Vagina (tissue), 2 donors: ENCODE data around the gene LARP1. TPM values are rescaled to one million over a fixed set of nuclear protein-coding genes. Genes with fewer than 3 reads are reported as not detected.
"Not testable (repeated sequence)": the region's sequence is repeated elsewhere in the genome, so short reads cannot be mapped to it uniquely, and the experiment has no call there.

Experiments
- DNase-seq, 2 donors: peaks; one replicate each; pipeline ENCODE4 v3.0.0-alpha.2; 2017; ENCODE audit errors: extremely low spot score in 2 of 2
- H3K27ac ChIP-seq: fragments of 200-600 bp; sonication (generic); one replicate; pipeline ENCODE4 v1.5.1; 2019
- H3K27me3 ChIP-seq: fragments of 200-600 bp; sonication (generic); one replicate; pipeline ENCODE4 v1.5.1; 2019
- H3K36me3 ChIP-seq, 2 donors: fragments of 200-600 bp; sonication (generic); one replicate each; pipeline ENCODE4 v1.5.1; 2017 to 2019
- H3K4me1 ChIP-seq: fragments of 200-600 bp; sonication (generic); one replicate; pipeline ENCODE4 v1.5.1; 2019
- H3K4me3 ChIP-seq, 2 donors: fragments of 200-600 bp; sonication (generic); 1 replicate in 1 of 2; 2 replicates in 1 of 2; pipeline ENCODE4 v1.5.1; 2016 to 2019
- H3K9me3 ChIP-seq: fragments of 200-600 bp; sonication (generic); one replicate; pipeline ENCODE4 v1.5.1; 2019
- POLR2A ChIP-seq, 2 donors: fragments of 450-650 bp; IDR thresholded peaks; one replicate each; pipeline ENCODE4 v1.6.1; 2017; ENCODE audit warnings: antibody characterized with exemption in 2 of 2, mild to moderate bottlenecking in 2 of 2, moderate library complexity in 2 of 2
- POLR2AphosphoS5 ChIP-seq, 2 donors: sonication (generic); formaldehyde crosslinking; IDR thresholded peaks; one replicate each; pipeline ENCODE4 v1.9.0; 2017; ENCODE audit warnings: antibody characterized with exemption in 2 of 2, mild to moderate bottlenecking in 2 of 2, low read depth in 1 of 2; ENCODE audit not compliant: insufficient read depth in 1 of 2
- intact Hi-C: fragments of 100-400 bp; cut with DNase I; formaldehyde crosslinking; loops from one replicate; pipeline ENCODE4 v1.15.1; 2023
- total RNA-seq: library from RNA; depleted of rRNA; stranded (reverse); fragments of >200 nt; gene quantifications from one replicate; pipeline ENCODE4 v1.2.3, GENCODE V29; 2016
- TF ChIP-seq, protein P1 (sequence below), 3 experiments: fragments of 450-650 bp in 2 of 3; fragments of 200-600 bp in 1 of 3; sonication (generic) in 1 of 3; IDR thresholded peaks; one replicate each; pipeline ENCODE4 v1.5.1; 2017 to 2019; ENCODE audit warnings: antibody characterized with exemption in 3 of 3, mild to moderate bottlenecking in 2 of 3, moderate library complexity in 2 of 3

The LARP1 gene
- total RNA-seq, 1 donor from 2014 or later: 98.0 TPM

GRCh38 chr5:154820383-154820782, 65.2 kb downstream of the LARP1 start:
- DNase-seq: no peak
- Histone ChIP-seq H3K36me3 (peaks cover 0 to 63% of the 10 kb centered on the region in 2 donors), H3K27me3 (no peaks in the 10 kb centered on the region), H3K9me3 (no peaks in the 10 kb centered on the region), H3K4me3 (no peak overlapping the region), H3K4me1 (no peaks in the 10 kb centered on the region), H3K27ac (no peak overlapping the region)
- intact Hi-C loops: no loop called here
- TF ChIP-seq POLR2AphosphoS5 (IDR thresholded peaks at IDR 0.05; ENCODE audit: insufficient read depth in 1 of 2, low read depth in 1 of 2) (no peak), POLR2A (IDR thresholded peaks at IDR 0.05) (no peak)
- TF ChIP-seq, protein P1, sequence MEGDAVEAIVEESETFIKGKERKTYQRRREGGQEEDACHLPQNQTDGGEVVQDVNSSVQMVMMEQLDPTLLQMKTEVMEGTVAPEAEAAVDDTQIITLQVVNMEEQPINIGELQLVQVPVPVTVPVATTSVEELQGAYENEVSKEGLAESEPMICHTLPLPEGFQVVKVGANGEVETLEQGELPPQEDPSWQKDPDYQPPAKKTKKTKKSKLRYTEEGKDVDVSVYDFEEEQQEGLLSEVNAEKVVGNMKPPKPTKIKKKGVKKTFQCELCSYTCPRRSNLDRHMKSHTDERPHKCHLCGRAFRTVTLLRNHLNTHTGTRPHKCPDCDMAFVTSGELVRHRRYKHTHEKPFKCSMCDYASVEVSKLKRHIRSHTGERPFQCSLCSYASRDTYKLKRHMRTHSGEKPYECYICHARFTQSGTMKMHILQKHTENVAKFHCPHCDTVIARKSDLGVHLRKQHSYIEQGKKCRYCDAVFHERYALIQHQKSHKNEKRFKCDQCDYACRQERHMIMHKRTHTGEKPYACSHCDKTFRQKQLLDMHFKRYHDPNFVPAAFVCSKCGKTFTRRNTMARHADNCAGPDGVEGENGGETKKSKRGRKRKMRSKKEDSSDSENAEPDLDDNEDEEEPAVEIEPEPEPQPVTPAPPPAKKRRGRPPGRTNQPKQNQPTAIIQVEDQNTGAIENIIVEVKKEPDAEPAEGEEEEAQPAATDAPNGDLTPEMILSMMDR (IDR thresholded peaks at IDR 0.05): no peak

DNA sequence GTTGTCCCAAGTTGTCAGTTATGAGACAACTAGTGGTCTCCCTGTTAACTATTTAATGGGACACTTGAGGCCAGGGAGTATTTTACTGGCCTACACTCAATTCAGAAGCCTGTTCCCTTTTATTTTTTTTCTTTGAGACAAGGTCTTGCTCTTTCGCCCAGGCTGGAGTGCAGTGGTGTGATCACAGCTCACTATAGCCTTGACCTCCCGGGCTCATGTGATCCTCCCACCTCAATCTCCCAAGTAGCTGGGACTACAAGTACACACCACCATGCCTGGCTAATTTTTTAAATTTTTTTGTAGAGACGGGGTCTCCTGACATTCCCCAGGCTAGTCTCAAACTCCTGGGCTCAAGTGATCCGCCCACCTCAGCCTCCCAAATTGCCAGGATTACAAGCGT, 67.7 kb downstream of the LARP1 start:
- DNase-seq, H3K27ac ChIP-seq, H3K4me3 ChIP-seq, H3K4me1 ChIP-seq, H3K27me3 ChIP-seq, intact Hi-C loops, H3K9me3 ChIP-seq: not testable (repeated sequence)
- peaks cover 0 to 40% of the 10 kb centered on the region in 2 donors for H3K36me3 ChIP-seq

DNA sequence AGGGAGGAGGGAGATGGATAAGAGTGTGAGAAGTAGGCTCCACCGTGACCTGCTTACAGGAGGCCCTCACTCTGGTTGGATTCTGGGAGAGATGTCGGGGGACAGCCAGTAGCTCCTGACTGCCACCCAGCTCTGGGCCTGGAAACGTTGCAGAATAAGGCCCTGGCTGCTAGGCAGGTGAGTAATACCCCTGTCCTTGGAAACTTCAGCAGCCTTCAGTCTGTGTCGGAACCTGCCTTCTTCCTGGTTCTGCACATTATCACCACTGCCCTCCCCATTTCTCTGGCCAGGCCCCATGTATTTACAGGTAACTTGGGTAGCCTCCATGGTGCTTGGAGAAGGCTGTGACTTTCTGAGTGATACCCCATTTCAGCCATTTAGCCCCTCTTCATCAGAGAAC, 68.4 kb downstream of the LARP1 start:
- H3K36me3 ChIP-seq: peaks cover 0 to 38% of the 10 kb centered on the region in 2 donors

GRCh38 chr5:154824070-154824469, 68.9 kb downstream of the LARP1 start:
- H3K4me1 ChIP-seq: no peaks in the 10 kb centered on the region
- H3K9me3 ChIP-seq: no peaks in the 10 kb centered on the region
- peaks cover 0 to 38% of the 10 kb centered on the region in 2 donors for H3K36me3 ChIP-seq
- intact Hi-C loops: no loop called here
- DNase-seq: no peak
- no peak overlapping the region for H3K27ac ChIP-seq
- H3K4me3 ChIP-seq: no peak overlapping the region
- TF ChIP-seq POLR2A (IDR thresholded peaks at IDR 0.05): no peak
- no peaks in the 10 kb centered on the region for H3K27me3 ChIP-seq

More for the DNA sequence above, 68.4 kb downstream of the LARP1 start:
- Histone ChIP-seq H3K4me3 (no peak overlapping the region), H3K4me1 (no peaks in the 10 kb centered on the region), H3K9me3 (no peaks in the 10 kb centered on the region), H3K27ac (no peak overlapping the region), H3K27me3 (no peaks in the 10 kb centered on the region)
- intact Hi-C loops: no loop called here
- DNase-seq: no peak
- TF ChIP-seq, protein P1 (IDR thresholded peaks at IDR 0.05): no peak
- TF ChIP-seq POLR2AphosphoS5 (IDR thresholded peaks at IDR 0.05; ENCODE audit: insufficient read depth in 1 of 2, low read depth in 1 of 2) (no peak), POLR2A (IDR thresholded peaks at IDR 0.05) (no peak)

GRCh38 chr5:154829181-154829588, 74.0 kb downstream of the LARP1 start:
- Histone ChIP-seq H3K36me3 (peaks cover 0 to 4% of the 10 kb centered on the region in 2 donors), H3K27ac (no peak overlapping the region)

GRCh38 chr5:154829589-154830218, 74.5 kb downstream of the LARP1 start:
- DNase-seq: no peak
- Histone ChIP-seq H3K9me3 (no peaks in the 10 kb centered on the region), H3K36me3 (no peaks in the 10 kb centered on the region), H3K27ac (no peak overlapping the region), H3K4me3 (no peak overlapping the region), H3K4me1 (peaks cover 9% of the 10 kb centered on the region), H3K27me3 (no peaks in the 10 kb centered on the region)
- intact Hi-C loops: no loop called here
- TF ChIP-seq, protein P1 (IDR thresholded peaks at IDR 0.05): no peak

More at GRCh38 chr5:154829181-154829588, 74.0 kb downstream of the LARP1 start:
- Histone ChIP-seq H3K27me3 (no peaks in the 10 kb centered on the region), H3K9me3 (no peaks in the 10 kb centered on the region), H3K4me1 (peaks cover 5% of the 10 kb centered on the region), H3K4me3 (no peak overlapping the region)
- intact Hi-C loops: no loop called here
- TF ChIP-seq POLR2AphosphoS5 (IDR thresholded peaks at IDR 0.05; ENCODE audit: insufficient read depth in 1 of 2, low read depth in 1 of 2) (no peak), POLR2A (IDR thresholded peaks at IDR 0.05) (no peak)
- TF ChIP-seq, protein P1 (IDR thresholded peaks at IDR 0.05): no peak
- DNase-seq: no peak
